Activated CD4-positive, alpha-beta T cell treated with anti-CD3 and anti-CD28 coated beads, Interleukin-2, amount 50 U/mL, for 4 hours (primary cell): ENCODE results near the gene B3GNT5.

Experiments used
- DNase-seq, 2 experiments: peaks; one replicate each; pipeline ENCODE4 v3.0.0-alpha.2; 2020

The B3GNT5 gene

DNA sequence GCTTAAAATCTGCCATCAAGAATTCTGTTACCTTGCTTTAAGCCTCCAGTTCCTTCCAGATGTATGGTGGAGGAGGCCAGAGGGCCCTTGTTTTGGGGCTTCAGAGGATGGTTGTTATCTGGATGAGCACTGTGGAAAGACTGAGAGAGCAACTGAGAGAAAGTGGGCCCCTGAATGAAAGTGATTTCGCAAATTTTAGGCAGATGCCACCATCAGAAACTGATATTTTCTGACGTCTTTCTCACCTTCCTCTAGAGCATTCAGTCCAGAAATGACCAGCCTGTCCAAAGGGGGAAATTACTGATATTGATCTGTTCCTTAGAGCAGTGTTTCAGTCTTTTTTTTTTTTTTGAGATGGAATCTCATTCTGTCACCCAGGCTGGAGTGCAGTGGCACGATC is 13.4 kb downstream of the B3GNT5 start:
- DNase-seq: no peak

DNA sequence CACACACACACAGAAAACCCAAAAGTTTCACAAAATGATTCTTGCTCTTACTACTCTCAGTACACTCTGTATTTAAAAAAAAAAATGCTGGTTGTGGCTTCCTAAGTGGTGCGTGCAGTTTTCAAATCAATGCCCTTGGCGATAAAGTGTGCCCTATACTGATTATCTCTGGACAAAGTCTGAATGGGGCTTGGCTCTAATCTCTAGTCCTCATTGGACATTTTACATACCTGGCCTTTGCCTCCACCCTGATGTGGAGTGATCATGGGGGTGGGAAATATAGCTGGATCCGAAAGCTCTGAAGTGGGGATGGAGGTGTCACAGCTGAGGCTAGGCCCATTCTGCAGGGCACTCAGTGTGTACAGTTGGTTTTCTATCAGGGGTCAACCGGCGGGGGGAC is 14.1 kb downstream of the B3GNT5 start:
- DNase-seq: no peak

DNA sequence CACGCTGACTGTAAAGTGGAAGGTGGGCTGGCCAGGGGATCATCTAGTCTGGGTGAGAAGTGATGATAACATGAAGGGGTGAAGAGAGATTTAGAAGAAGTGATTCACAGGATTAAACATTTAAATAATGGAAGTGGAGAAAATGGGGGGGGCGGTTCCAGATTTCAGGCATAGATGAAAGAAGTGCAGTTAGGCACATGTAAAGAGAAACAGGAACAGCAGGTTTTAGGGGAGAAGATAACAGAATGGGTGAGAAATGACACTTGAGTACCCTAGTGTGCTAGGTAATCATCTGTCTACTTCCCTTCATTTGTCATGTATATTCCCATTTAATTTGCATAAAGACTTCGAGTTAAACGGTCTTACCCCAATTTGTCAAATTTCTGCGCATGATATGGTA is 15.3 kb downstream of the B3GNT5 start:
- no peak for DNase-seq

DNA sequence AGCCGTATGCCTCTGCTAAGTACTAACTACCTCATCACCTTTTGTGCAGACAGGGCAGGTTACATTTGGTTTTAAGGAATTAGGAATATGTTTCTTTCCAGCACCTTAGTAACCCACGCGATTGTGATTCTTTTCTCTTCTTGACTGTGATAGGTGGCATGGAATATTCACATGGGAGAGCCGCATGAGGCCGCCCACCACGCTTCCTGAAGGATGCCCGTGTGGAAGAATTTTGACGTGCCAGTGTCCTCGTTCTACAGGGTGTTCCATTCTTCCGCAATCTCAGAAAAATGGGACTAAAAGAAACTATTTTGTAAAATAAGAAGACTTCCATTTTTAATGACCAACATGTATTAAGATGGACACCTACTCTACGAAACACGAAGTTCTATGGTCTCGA is 16.3 kb downstream of the B3GNT5 start:
- DNase-seq: no peak

DNA sequence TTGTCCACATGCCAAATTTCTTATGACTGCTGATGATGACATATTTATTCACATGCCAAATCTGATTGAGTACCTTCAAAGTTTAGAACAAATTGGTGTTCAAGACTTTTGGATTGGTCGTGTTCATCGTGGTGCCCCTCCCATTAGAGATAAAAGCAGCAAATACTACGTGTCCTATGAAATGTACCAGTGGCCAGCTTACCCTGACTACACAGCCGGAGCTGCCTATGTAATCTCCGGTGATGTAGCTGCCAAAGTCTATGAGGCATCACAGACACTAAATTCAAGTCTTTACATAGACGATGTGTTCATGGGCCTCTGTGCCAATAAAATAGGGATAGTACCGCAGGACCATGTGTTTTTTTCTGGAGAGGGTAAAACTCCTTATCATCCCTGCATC is 17.3 kb downstream of the B3GNT5 start:
- no peak for DNase-seq

DNA sequence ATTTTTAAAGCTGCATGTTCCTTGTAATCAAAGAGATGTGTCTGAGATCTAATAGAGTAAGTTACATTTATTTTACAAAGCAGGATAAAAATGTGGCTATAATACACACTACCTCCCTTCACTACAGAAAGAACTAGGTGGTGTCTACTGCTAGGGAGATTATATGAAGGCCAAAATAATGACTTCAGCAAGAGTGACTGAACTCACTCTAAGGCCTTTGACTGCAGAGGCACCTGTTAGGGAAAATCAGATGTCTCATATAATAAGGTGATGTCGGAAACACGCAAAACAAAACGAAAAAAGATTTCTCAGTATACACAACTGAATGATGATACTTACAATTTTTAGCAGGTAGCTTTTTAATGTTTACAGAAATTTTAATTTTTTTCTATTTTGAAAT is 19.1 kb downstream of the B3GNT5 start:
- no peak for DNase-seq

DNA sequence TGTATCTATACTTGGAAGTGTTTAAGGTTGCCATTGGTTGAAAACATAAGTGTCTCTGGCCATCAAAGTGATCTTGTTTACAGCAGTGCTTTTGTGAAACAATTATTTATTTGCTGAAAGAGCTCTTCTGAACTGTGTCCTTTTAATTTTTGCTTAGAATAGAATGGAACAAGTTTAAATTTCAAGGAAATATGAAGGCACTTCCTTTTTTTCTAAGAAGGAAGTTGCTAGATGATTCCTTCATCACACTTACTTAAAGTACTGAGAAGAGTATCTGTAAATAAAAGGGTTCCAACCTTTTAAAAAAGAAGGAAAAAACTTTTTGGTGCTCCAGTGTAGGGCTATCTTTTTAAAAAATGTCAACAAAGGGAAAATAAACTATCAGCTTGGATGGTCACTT is 19.7 kb downstream of the B3GNT5 start:
- no peak for DNase-seq

DNA sequence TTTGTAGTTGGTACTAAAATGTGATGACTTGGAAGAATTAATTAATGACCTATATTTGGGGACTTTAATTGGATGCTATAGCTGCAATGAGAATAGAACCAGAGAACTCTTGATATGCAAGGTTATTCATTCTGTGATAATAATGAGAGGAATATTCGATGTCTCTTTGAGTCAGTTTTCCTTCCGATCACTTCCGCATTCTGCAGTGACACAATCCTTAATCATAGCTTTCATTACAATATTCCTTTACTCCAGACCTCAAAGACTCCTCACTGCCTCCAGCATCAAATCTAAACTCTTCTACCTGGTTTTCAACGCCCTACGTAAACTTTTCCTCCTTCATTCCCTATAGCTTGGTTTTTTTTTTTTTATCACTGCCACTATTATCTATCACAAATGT is 21.6 kb downstream of the B3GNT5 start:
- DNase-seq: no peak

DNA sequence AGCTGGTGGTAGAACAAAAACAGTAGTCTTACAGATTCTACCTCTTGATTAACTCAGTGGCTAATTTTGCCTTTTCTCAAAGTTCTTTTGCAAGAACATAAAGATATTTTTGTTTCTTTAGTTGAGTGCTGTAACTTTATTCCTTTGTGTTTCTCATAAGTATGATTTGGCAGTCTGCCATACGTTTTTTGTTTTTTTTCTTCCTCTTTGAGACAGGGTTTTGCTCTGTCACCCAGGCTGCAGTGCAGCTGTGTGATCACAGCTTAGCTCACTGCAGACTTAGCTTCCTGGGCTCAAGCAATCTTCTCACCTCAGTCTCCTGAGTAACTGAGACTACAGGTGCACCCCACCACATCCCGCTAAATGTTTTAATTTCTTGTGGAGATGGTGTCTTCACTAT is 22.4 kb downstream of the B3GNT5 start:
- DNase-seq: no peak

DNA sequence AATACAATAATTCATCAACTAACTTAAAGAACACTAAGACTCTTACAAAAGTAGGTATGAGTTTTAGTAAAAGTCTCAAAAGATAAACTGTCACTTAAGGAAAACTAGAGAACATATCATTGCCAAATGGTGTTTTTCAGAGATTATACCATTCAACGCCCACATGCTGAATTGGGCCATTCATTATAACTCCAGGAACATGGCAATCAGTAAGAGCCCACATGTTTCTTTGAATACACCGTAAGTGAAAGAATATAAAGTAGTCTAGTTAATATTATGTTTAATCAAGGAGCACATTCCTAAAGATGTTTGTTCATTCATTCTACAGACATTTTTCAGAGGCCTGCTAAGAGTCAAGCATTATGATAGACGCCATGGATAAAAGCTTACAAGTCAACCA is 22.9 kb downstream of the B3GNT5 start:
- DNase-seq: no peak

DNA sequence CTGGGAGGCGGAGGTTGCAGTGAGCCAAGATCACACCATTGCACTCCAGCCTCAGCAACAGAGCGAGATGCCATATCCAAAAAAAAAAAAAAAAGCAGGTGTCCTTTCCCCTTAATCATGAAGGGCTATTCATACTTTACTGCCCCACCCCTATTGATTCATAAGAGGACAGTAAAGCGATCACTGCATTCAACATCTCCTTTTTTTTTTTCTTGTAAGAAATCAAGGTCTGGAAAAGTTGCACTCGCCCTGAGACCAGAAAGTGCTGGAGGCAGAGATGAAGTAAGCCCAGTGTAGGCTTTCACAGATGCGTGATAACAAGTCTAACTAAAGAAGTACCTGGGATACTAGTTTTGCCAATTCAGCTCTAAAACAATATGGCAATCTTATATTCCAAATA is 24.2 kb downstream of the B3GNT5 start:
- DNase-seq: no peak

DNA sequence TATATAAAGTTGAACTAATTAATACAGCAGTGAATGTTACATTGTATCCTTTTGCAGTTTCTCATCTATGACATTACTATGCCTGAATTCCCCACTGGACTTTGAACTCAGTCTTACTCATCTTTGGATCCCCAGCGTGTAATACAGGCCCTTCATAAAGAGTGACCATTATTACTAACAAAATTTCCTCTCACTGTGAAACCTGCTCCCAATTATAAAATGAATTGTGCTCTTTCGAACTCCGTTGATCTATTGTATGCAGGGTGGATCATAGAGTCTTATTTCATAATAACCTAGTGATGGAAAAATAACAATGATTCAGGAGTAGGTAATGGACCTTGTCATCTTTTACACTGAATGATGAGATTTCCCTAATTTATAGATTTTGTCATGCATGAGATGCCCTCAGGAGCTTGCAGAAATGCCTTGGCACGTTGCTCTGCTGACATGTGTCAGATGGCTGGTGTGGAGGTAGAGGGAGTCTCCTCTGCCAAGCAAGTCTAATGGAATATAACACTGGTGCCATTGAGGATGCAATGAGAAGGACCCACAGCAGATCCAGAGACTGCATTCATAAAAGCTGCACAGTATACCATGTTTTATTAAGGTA is 25.5 kb downstream of the B3GNT5 start:
- DNase-seq: no peak

DNA sequence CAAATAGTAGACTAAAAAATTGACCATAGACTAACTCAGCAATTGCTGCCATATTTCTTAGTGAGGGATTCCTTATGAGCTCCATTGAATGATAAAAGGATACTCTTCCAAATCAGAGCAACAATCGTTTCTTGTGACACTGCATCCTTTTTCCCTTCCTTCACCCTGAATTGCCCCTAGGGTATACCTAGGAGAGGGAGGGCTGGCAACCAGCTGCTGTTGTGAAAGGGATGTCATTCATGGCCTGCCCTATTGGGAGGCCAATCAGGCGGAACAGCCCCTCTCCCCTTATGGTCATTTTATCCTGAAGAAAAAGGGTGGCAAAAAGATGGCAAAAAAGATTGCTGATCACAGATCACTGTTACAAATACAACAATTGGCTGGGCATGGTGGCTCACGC is 26.3 kb downstream of the B3GNT5 start:
- DNase-seq: no peak

DNA sequence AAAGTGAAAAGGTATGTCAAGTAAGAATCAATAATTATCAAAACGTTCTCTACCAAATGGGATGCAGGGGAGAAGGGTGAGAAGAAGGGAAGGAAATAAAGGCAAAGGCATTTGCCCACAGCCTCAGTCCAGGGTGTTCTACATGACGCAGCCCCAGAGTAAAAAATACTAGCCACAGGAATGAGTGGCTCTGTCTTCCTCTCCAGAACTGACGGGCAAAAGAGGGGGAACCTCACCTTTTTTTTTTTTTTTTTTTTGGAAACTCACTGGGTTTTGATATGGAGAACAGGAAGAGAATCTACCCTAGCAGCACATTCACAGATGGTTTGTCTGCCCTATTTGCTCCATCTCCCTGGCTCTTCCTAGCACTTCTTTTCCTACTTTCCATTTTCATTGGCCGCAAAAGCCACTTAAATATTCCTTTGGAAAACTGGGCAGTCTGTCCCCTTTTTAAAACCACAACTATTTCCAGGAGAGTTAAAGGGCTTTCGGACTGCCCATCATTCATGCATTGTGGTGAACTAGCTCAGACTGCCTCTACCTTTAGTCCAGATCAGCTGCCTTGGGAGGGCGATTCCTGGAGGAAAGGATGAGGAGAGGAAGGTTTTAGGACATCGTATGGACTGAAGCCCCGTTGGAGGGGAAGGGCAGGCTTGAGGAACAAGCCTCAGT is 28.2 kb downstream of the B3GNT5 start:
- DNase-seq: no peak

DNA sequence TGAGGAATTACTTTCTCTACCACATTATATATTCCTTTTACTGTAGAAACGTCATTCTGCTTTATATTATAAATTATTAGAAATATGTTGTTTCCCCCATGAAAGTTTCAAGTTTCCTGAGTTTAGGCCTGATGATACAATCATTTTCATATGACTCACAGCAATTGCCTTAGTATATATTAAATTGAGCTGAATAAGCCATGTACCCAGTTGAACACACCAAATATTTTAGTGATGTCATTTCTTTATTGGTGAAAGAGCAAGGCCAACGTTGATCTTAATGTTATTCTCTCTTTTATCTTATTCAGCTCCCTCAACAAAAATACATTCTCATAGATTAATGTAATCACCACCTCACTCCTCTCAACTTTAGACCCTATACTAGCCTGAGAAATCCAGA is 30.8 kb downstream of the B3GNT5 start:
- DNase-seq: no peak

DNA sequence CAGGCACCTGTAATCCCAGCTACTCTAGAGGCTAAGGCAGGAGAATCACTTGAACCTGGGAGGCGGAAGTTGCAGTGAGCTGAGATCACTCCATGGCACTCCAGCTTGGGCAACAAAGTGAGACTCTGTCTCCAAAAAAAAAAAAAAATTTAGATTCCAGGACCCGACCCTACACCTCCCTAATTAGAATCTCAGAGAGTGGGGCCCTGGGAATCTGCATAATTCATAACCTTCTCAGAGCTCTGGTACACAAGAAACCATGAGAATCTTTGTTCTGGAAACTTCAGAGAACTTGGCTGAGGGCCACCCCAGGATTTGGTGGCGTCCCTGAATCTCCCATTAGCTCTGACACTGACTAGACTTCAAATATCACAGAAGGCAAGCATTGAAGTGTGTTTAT is 31.5 kb downstream of the B3GNT5 start:
- no peak for DNase-seq

DNA sequence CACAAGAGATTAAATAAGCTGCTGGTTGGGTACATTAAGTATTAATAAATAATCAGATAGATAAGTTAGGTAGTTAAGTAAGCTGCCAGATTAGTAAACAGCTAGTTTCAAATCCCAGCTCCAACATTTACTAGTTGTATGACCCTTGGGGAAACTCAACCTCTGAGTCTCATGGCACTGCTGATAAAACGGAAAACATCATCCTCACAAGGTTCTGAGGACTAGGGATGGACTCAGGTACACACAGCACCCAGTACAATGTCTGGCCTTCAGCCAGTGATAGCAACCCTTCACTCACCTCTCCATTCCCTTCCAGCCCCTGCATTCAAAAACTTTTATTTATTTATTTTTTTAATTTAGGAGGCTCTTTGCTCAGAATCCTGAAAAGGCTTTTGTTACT is 32.3 kb downstream of the B3GNT5 start:
- no peak for DNase-seq

DNA sequence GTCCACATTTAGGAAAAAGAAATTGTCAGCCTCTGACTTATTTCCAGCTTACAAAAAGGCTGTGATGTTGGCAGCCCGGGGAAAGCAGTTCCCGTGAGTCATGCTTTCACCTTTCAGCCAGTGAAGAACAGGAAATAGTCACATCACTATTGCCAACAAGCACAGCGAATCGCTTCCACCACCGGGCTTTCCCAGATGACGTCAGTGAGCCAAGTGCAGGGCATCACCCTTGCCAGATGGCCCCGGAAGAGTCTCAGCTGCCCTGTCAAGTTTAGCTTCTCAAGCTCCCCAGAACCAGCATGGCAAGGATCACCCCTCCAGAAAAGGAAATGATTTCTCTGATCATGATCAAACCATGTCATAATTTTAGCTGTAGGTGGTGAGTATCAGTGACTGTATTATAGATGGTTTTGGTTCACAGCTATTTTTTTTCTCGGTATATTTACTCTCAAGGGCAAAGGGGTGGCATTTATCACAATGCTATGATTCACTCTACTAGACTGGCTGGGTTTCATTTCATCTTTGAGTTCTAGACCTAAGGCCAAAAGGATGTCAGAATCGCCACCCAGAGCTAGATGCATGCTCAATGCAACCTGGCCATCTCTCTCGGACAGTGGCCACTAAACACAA is 32.9 kb downstream of the B3GNT5 start:
- DNase-seq: peak; percentile 92 to 95

DNA sequence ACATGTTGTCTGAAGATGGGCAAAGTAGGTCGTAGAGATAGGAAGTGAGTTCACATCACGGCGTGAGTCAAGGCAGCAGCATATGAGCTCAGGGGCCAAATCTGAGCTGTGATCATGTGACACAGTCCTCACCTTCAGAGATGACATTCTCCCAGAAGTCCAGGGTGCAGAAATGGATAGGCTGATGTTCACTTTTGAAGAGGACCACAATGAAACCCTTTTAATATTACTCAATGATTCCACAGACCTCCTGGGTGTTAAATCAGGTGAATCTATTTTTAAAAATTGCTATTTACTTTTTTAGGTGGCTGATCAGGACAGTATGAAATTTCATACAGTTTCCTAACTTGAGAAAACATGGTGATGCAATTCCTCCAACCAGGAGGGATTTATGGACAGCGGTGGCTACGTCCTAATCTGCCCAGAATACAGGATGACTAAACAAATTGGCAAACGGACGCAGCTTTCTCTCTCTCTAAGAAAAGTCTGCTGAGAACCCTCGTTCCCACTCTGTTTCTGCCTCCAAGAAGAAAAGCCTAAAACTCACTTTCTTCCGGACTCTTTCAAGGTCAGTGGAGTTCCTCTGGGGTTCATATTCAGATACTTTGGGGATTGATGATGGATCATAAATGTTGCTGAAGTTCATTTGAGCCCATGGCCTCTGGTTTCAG is 34.4 kb downstream of the B3GNT5 start:
- DNase-seq: peak in 1 of 2 experiments; percentile 19

DNA sequence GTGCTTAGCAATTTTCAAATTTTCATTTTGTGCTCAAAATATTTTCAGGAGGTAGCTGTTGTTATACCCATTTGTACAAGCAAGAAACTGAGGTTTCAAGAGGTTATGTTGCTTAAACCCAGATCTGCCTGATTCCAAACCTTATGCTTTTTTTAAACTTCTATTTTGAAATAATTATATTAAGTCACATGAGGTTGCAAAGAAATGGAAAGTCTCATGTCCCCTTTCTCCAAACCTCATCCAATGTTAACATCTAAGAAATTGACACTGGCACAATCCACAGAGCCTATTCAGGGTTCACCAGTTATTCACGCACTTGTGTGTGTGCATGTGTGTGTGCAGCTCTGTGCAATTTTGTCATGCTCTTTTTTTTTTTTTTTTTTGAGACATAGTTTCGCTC is 35.1 kb downstream of the B3GNT5 start:
- DNase-seq: no peak

DNA sequence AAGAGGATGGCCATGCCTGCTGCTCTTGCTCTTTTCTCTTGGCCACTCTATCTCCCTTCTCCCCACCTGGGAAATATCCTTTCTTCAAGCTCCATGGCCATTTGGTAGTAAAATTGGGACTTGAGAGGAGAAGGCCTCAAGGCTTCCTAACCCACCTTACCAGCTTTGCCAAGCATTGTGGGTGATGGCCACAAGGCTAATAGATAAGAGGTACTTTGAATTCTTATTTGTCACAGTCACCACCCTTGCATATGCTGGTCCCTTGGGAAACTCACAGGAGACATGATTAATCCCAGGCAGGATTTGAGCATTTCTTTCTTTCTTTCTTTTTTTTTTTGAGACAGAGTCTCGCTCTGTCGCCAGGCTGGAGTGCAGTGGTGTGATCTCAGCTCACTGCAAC is 37.2 kb downstream of the B3GNT5 start:
- DNase-seq: no peak

DNA sequence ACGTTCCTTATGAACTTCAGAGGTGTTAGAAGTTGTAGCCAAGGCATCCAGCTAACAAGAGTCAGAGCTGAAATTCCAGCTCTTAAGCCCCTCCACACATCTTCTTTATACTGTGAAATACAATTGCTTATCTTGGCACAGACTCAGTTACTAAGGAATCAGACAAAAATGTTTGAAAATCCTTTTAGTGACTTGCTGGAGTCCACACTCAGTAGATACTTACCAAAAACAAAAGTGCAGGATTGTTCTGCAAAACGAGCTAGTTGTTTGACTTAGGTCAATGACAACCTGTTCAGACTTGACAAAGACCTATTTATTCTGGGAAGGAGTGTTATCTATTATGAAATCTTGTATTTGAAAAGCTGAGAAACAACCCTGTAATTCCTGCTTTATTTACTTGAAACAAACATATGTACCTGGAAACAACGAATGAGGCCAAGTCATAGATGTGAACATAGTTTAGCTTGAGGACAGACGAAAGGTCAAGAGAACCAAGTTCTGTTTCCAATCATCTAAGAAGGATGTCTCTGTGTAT is 38.5 kb downstream of the B3GNT5 start:
- no peak for DNase-seq

DNA sequence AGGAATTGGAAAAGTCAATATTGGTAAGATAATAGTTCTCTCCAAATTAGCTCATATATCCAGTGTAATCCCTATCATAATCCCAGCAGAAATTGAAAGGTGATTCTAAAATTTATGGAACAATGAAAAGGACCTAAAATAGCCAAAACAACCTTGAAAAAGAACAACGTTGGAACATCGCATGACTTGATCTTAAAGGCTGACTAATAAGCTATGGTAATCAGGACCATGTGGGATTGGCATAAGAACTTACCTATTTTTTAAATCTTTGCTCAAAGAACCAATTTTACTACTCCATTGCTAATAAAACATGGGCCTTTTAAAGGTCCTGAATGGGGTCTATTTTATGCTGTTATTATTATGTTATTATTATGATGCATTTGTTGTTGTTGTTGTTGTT is 40.9 kb downstream of the B3GNT5 start:
- DNase-seq: no peak

DNA sequence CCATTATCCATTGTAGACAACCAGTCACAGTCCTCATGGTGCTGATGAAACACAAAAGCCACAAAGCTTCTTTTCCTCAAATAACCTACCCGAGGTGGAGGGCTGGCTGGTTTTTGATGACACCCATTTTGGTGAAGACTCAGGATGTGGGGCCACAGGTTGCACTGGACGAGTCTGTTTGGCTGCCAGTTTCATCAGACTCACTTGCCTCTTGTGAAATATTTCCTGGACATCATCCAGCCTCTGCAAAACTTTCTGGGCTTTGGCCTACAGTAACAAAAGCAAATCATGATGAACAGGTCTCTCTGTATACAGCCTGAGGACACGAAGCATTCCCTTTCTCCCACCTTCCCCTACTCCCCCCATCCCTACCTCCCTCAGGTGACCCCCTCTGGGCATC is 42.2 kb downstream of the B3GNT5 start:
- DNase-seq: no peak
